GM21717 (cell line): ENCODE results near the gene DNAJC30.

Experiments
- ATAC-seq: cut with Tn5 transposase; IDR thresholded peaks from one replicate; pipeline ENCODE4 v1.9.1; 2021; ENCODE audit warnings: mild to moderate bottlenecking, moderate library complexity; ENCODE audit not compliant: unreplicated experiment

Gene DNAJC30

GRCh38 chr7:73708961-73709549 is 25.8 kb upstream of the DNAJC30 start:
- ATAC-seq, result no peak

DNA sequence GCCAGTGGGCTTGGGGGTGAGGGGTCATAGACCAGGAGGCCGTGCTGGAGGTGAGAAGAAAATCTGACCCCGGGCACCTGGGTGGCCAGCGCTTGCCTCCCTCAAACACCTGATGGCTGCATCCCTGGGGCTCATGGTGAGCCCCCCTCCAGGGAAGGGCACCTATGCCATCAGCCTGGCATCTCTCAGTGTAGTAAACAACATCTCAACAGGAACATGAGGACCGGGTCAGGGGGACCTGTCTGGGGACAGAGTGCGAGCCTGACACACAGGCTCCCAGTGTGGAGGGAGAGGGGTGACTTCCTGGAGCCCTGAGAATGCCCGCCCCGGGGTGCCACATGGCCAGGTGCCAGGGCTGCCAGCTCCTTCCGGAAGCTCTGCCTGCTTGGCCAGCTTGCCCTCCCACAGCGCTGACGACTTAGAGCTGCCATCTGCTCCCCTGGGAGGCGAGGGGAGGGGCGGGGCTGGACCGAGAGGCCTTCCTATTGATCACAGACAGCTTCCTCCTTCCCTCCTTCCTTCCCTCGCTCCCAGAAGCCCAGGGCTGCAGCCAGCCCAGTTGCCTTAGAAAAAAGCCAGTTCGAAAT is 23.9 kb upstream of the DNAJC30 start:
- no peak for ATAC-seq

DNA sequence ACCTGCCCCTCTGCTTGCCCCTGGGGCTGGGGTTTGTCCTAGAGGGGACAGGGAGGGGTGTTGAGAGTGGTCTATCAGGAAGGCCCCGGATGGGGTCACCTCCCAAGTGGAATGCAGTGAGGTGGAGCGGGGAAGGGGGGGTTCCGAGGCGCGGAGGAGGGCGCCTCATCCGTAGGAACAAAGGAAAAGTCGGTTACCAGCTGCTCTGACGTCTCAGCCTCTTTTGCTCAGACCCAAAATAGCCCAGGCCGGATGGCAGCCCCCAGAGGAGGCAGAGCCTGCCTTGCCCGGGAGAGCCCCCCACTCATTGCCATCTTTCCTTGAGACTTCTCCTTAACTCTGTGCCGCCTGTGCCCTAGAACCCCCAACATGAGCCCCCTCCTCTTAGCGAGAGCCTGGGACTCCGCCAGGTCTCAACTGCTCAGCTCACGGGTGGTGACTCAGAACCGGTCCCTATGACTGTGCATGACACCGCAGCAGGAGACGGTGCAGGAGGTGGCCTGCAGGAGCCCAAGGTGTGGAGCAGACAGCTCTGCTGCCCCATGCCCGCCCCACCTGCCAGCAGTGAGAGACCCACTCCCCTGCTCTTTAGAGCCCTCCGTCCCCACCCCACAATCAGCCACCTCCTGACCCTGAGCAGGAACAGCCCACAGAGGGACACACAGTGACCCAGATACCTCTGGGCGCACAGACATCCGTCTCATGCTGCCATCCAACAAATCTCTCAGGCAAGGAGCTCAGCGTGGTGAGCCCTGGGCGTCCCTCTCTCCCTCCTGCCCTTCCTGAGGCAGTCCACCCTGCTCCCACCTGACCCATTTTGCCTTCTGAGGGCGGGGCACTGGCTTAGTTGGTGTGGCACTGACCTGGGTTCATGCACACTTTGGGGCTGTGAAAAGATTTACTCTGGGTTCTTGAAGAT is 23.1 kb upstream of the DNAJC30 start:
- ATAC-seq, result no peak

DNA sequence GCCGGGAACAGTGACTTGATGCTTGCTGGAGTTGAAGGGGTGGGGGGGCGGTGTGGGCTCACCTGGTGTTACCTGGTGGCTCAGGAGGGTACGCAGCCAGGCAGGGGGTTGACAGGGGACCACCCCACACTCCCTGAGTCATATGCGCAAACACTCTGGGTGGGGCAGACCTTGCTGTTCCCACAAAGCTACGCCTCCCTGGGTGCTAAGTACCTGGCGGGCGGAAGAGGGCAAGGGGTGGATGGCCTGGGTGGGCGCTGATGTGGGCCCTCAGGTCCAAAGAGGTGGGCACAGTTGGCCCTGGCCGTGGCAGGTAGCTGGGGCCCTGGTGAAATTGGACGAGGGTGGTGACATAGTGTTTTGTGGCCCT is 22.3 kb upstream of the DNAJC30 start:
- no peak for ATAC-seq

DNA sequence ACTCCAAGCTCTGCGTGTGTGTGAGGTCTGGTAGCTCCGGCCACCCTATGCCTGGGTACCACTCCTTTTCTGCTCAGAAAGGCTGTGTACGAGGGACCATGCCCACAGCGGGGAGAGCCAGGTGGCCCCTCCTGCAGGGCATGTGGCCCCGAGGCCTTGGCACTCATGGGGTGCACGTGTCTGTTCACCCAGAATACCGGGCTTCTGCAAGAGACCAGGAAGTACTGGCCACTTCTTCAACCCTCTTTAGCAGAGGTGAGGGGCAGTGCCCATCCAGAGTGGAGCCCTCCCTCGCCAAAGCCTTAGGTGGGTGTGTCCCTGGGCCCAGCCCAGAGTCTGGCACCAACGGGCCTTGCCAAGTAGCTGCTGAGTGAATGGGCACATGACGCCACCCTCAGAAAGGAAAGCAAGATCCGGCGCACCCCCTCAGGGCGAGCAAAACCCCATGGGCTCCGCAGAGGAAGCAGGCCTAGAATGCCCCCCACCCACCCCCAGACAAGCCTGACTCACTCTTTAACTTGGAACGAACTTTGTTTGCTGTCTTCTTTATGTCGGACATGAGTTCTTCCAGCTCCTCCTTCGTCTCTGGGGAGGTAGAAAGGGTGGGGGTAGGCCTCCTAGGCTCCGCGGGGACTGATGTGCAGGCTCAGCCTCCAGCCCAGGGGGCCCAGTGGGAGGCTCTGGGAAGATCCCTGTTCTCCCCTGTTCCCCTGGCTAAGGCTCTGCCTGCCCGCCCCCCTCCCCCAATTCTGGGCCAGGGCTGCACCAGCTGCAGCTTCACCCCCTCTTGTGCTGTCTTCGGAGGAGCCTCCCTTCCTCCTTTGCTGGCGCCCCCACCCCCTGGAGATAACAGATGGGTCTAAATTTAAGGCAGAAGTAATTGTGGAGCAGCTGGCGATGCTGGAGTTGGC is 21.6 kb upstream of the DNAJC30 start:
- no peak for ATAC-seq

- ATAC-seq, result no peak
Measured at GRCh38 chr7:73703757-73704639, 20.7 kb upstream of the DNAJC30 start.

DNA sequence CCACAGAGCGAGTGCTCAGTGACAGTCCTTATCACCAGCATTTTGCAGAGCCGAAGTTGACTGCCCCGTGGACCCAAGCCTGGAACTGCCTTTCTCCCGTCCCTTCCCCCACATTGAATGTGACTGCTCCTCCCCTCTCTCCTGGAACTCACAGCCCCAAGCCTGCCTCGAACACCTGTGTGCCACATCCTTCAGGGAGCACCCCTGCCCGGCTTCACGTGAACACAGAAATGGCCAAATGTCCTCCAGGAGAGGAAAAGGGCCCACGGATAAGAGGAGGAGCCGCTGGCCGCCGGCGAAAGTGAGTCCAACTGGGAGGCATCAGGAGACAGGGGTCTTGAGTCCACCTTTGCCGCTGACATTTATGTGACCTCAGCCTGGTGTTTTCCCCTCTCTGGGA is 20.0 kb upstream of the DNAJC30 start:
- ATAC-seq, result no peak

- no peak for ATAC-seq
Measured at GRCh38 chr7:73702665-73703064, 19.4 kb upstream of the DNAJC30 start.

DNA sequence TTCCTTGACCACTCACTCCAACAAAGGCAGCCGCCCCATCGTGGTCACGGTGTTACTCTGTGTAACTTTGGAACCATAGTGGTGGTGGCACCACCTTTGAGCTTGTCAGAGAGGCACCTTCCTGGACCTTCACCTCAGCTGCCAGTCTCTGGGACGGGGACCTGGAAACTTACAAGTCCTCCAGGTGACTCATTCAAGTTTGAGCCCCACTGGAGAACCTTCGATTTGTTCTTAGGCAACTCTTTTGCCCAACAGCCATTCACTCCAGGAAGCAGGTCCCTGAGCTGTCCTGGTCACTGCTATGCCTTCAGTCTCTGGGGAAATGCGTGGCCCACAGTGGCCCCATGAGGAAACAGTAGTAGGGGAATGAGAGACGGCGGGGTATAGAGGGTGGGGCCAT is 19.0 kb upstream of the DNAJC30 start:
- no peak for ATAC-seq

DNA sequence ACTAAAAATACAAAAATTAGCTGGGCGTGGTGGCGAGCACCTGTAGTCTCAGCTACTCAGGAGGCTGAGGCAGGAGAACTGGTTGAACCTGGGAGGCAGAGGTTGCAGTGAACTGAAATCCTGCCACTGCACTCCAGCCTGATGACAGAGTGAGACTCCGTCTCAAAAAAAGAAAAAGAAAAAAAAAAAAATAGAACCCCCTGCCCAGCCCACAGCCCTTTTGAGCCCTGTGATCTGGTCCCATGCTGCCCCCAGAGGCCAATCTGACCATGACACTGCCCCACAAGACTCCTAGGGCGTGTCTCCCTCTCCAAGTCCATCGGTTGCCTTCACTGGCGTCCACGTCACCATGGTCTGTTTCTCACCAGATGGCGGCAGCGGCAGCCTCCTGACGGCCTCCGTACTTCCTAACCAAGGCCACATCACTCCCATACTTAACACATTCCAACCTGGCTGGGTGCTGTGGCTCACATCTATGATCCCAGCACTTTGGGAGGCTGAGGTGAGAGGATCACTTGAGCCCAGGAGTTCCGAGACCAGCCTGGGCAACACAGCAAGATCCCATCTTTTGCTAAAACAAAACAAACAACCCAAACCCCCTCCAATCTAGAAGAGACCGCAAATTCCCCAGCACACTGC is 18.2 kb upstream of the DNAJC30 start:
- no peak for ATAC-seq

DNA sequence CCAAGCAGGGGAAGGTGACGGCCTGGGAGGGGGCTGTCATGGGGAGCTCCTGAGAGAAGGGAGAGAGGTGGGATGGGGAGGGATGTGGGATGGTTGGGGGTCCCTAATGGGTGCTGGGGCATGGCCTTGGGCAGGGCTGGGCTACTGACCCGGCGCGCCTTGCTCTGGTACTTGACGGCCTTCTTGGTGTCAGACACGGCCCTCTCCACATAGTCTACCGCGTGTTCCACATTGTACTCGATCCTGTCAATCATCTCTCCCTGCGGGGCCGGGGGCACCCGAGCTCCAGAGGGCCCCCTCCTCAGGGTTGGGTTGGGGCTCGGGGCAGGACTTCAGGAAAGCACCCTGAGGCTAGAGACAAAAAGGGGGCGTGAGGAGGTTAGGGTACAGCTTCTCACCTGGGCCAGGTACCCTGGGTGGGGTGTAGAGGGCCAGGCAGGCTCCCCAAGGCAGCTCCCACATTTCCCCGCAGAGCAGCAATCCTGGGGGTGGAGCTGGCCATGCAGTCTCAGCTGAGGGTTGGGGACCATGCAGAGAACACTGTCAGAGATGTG is 17.4 kb upstream of the DNAJC30 start:
- no peak for ATAC-seq

DNA sequence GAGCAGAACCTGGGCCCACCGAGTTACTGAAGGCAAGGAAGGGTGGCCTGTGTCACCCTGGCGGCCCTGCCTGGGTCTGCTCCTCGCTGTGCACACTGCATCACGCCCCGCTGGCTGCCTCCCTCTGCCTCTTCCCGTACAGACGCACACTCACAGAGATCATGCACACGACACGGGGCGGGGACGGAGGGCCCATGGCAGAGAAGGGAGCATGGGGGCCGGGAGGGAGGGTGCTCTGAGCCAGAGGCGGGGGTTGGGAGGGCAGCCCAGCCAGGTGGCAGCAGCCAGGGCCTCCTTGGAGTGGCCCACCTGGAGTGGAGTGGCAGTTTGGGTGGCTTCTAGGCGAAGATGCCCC is 16.8 kb upstream of the DNAJC30 start:
- no peak for ATAC-seq

GRCh38 chr7:73699370-73700068 is 16.3 kb upstream of the DNAJC30 start:
- no peak for ATAC-seq

GRCh38 chr7:73698410-73698809 is 15.2 kb upstream of the DNAJC30 start:
- ATAC-seq, result no peak

DNA sequence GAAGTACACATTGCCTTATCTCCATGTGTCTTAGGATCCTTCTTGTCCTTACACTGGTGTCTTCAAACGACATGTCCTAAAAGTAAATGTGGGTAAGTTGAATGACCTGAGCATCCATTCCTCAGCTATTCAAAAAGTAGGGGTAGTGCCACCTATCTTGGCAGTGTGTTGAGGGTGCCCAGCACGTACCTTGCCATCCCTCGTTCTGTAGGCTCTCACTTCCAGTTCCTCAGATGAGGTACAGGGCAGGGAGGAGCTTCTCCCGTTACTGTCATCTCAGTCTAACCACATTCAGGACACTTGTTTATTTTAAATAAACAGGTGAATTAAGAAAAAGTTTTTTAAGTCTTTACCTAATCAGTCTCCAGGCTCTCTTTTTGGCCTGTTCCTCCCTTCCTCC is 13.1 kb upstream of the DNAJC30 start:
- no peak for ATAC-seq

DNA sequence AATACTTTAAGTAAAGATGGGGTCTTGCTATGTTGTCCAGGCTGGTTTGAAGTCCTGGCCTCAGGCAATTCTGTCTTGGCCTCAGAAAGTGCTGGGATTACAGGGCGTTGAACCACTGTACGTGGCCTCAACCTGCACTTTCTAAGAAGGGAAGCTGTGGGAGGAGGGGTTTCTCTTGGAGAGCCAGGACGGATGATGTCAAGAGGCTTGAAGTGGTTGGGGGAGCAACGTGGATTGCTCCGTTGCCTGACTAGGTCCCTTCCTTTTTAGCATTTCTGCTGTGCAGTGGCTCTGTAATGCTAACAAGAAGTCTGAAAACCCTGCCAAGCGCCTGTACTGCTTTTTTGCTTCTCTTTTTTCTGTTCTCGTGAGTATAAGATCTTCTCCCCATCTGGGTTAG is 7.4 kb upstream of the DNAJC30 start:
- no peak for ATAC-seq

- no peak for ATAC-seq
Measured at GRCh38 chr7:73688288-73688687, 5.0 kb upstream of the DNAJC30 start.

DNA sequence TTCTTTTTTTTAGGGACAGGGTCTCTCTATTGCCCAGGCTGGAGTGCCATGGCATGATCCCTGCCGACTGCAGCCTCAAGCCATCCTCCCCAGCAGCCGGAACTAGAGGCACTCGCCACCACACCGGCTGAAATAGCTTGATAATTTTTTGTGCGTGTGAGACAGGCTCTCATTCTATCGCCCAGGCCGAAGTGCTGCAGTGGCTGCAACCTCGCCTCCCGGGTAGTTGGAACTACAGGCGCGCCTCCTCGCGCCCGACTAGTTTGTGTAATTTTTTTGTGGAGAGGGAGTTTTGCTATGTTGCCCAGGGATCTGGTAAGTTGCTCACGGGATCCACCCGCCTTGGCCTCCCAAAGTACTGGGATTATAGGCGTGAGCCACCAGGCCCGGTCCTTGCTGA is 2.1 kb upstream of the DNAJC30 start:
- no peak for ATAC-seq
